Liver (tissue), 3 donors: ENCODE data around the gene MPPED2.

Source experiments
- ATF3 ChIP-seq: IDR thresholded peaks from 2 replicates; pipeline ENCODE4 v1.6.1; 2016; ENCODE audit warnings: antibody characterized with exemption
- CTCF ChIP-seq: fragments of 150-350 bp; IDR thresholded peaks from 2 replicates; pipeline ENCODE4 v1.5.1; 2017; ENCODE audit warnings: improper control_type of control experiment, low read depth, low read length; ENCODE audit not compliant: missing input control
- MAX ChIP-seq: IDR thresholded peaks from 2 replicates; pipeline ENCODE4 v1.6.1; 2016; ENCODE audit warnings: antibody characterized with exemption
- RAD21 ChIP-seq, 2 donors: IDR thresholded peaks; 2 replicates each; pipeline ENCODE4 v1.6.1; 2016; ENCODE audit warnings: antibody characterized with exemption in 2 of 2, mild to moderate bottlenecking in 2 of 2
- REST ChIP-seq: IDR thresholded peaks from 2 replicates; pipeline ENCODE4 v1.6.1; 2016; ENCODE audit warnings: antibody characterized with exemption, mild to moderate bottlenecking
- SP1 ChIP-seq: IDR thresholded peaks from 2 replicates; pipeline ENCODE4 v1.6.1; 2018; ENCODE audit warnings: antibody characterized with exemption, mild to moderate bottlenecking
- donor health status: healthy.
- donor health status: healthy.

GRCh38 chr11:30426781-30427180 is 159.4 kb downstream of the MPPED2 start:
- no peak for TF ChIP-seq REST
- no peak for TF ChIP-seq CTCF
- TF ChIP-seq ATF3: no peak
- TF ChIP-seq RAD21 (IDR thresholded peaks at IDR 0.05): no peak
- TF ChIP-seq MAX: no peak
- TF ChIP-seq SP1: no peak
